HG03039 (cell line): ENCODE data around the gene DTL.

ENCODE experiments used
- ATAC-seq: cut with Tn5 transposase; IDR thresholded peaks from one replicate; pipeline ENCODE4 v1.9.1; 2021; ENCODE audit warnings: mild to moderate bottlenecking, moderate library complexity; ENCODE audit not compliant: unreplicated experiment

Gene DTL

DNA sequence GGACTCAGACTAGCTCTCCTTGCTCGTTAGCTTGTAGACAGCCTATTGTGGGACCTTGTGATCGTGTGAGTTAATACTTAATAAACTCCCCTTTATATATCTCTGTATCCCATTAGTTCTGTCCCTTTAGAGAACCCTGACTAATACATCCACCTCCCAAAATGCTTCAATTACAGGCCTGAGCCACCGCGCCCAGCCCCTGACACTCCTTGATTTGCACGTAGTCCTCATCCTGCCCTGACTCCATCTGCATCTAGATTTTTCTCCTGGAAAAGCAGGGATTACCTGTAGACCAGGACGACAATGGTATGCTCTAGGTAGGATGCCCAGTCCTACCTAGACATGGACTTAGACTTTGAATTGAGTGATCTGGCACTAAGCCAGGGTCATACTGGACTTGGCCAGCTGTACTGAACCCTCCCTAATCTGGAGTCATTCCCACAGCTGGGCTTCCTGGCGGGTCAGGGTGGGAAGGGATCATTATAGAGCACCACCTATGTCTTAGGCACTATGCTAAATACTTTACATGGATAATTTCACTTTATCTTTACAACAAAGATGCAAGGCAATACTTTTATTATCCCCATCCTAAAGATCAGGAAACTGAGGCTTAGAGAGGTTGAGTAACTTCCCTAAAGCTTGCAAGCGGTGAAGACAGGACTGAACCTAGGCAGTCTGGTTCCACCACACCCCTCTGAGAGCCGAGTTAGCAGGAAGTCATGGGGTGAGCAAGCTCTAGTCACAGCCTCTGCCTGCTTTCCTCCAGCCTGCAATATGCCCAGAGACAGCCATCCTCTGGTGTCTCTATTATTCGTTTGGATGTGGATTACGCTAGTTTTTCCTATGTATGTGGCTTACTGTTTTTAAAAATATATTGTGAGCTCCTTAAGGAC, 89.4 kb downstream of the DTL start:
- ATAC-seq = no peak

DNA sequence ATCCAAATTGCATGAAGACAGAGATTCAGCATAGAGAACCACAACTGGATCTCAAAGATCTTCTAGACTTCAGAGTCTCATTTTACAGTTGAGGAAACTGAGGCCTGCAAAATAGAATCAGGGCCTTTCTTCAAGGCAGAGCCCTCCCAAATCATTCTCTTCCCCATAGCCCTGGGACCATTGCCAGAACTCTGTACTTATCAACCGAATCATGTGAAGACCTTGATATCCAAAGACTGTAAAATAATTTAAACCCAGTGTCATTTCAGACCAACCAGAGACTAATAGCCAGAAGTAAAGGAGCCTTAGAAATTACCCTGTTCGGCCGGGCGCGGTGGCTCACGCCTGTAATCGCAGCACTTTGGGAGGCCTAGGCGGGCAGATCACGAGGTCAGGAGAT, 90.1 kb downstream of the DTL start:
- no peak for ATAC-seq

DNA sequence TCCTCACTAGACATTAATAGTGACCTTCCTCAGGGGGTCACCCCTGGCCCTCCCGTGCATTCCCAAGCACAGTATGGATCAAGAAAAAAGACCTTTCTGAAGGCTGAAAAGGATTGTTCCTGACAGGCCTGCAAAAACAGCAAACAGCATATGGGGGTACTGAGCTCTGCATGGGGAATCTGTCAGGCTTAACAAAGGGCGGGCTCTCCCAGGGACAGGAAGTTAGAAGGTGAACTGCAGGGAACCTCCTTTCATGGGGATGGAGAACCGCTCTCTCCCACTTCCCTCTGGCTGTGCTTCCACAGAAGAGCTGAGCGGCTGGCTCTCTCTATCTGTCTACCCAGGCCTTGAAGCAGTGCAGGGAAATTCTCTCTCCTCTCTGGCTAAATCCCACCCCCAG, 91.7 kb downstream of the DTL start:
- ATAC-seq = no peak

DNA sequence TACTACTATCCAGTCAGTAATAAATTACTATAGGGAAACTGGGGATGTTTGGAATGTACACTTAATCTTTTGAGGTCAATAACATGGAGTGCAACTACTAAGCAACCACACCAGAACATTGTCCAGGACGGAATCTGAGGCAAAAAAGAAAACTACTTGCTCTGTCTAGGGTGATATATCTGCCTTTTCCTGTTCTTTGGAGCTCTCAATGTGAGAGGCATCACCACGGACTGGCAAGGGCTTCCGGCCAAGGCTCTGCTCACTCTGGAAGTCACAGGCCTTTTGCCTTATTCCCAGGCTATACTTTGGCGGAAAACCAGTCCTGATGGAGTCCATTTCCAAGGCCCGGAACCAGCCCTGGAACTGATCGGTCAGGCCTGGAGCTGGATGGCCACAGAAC, 94.2 kb downstream of the DTL start:
- ATAC-seq = no peak

DNA sequence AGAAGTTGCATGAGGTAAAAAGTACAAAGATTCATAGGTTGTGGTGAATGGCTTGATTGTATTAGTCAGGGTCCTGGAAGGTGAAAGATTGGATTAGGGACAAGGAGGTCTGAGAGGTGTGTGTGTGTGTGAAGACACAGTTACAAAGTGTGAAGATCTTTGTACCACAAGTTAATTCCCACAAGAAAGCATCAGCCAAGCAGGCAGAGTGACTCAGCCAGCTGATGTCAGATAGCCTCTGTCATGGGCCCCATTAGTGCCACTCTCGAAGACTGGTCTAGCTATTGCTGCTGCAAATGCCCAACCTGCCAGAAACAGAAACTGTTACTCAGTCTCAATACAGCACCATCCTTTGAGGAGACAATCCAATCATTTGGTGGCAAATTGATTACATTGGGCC, 96.5 kb downstream of the DTL start:
- no peak for ATAC-seq

DNA sequence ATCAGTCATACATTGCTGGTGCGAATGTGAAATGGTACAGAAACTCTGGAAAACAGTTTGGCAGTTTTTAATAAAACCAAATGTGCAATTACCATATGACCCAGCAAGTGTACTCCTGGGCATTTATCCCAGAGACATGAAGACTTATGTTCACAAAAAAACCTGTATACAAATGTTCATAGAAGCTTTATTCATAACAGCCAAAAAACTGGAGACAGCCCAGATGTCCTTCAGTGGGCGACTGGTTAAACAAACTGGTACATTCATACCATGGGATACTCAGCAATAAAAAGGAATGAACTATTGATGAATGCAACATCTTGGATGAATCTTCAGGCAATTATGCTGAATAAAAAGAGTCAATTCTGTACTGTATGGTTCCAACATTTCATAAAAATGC, 97.8 kb downstream of the DTL start:
- ATAC-seq = no peak

DNA sequence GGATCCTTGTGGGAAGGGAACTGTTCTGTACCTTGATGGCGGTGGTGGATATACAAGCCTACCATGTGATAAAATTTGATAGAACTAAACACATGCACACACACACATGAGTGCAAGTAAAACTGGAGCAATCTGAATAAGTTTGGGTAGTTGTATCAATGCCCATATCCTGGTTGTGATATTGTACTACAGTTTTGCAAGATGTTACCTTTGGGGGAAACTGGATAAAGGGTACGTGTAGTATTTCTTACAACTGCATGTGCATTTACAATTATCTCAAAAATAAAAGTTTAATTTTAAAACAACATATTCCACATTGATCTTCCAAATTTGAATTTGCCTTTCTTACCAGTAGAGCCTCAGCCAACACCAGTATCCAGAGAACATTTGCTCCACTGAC, 99.6 kb downstream of the DTL start:
- no peak for ATAC-seq

DNA sequence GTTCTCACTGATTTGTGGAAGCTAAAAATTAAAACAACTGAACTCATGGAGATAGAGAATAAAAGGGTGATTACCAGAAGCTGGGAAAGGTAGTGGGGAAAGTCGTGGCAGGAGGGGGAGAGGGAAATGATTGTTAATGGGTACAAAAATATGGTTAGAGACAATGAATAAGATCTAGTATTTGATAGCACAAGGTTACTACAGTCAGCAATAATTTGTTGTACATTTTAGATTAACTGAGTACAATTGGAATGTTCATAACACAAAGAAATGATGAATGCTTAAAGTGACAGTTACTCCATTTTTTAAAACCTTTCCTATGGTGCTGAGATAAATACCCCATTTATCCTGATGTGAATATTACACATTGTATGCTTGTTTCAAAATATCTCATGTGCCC, 102.3 kb downstream of the DTL start:
- ATAC-seq = no peak

DNA sequence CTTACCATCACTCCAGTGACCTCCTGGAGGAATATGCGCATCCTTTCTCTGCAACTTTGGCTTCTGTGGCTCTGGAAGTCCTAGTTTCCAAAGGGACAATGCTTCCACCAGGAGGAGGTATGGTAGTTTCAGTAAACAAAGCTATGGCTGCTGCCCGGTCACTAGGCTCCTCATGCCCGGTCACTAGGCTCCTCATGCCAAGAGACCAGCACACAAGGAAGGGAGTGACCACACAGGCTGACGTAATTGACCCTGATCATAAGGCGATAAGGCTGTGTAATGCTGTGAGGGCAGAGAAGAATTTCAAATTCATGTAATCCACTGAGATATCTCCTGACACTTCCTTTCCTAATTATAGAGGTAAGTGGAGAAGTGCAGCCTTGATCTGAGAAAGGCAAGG, 102.9 kb downstream of the DTL start:
- no peak for ATAC-seq

DNA sequence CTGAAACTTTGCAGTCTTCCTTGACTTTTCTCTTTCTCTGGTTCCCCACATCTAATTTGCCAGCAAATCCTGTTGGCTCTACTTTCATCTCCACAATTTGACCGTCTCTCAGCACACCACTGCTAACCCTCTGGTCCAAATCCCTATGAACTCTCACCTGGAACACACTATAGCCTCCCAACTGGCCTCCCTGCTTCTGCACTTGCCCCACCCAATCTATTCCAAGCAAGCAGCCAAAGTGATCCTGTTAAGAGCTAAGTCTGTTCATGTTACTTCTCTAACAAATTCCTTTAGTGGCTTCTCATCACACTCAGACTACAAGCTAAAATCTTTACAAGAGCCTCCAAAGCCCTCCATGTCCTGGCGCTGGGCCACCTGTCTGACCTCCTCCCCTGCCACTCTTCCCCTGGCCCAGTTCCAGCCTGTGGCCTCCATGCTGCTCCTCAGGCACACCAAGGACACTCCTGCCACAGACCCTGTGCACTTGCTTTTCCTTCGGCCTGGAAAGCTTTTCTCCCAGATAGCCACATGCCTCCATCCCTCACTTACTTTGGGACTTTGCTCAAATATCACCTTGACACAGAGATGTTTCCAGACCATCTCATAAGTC, 104.1 kb downstream of the DTL start:
- no peak for ATAC-seq

DNA sequence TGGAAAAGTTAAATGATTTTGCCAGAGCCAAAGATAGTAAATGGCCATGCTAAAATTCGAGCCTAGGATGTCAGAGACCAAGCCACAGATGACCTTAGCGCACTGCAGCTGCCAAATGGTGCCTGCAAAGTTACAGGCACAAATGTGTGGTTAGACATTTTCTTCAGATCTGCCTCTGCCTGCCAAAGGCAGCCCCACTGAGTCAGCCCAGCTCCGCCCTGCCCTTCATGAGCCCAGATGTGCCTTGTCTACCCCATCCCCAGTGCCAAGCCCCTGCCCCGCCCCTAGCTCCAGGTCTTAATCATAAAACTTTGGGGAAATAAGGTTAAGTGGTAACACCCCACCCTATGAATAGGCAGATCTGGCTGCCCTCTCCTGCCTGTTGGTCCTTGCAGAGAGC, 105.9 kb downstream of the DTL start:
- ATAC-seq = no peak

DNA sequence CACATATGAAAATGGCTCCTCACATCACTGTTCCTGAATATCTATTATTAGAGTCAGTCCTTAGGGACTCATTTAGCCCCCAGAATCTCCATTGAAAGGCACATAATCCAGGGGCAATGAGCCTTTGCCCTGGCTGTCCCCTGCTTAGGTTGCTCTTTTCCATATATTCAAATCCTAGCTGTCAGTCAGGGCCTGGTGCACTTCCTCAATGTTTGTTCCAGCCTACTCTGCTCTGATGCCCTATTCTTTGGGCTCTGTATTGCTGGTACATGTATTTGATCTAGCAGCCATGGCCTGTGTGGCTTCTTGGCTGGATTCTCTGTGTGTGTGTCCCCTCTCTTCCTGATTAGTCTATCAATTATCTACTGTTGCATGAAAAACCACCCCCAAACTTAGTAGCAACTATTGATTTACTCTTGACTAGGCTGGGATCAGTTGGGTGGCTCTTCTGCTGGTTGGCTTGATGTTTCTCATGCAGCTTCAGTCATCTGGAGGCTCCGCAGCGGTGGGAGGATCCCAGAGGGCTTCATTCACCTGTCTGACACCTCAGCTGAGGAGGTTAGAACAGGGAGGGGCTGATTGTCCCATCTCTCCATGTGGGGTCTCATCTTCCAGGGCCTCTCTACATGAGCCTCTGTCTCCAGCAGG, 107.5 kb downstream of the DTL start:
- ATAC-seq = no peak

DNA sequence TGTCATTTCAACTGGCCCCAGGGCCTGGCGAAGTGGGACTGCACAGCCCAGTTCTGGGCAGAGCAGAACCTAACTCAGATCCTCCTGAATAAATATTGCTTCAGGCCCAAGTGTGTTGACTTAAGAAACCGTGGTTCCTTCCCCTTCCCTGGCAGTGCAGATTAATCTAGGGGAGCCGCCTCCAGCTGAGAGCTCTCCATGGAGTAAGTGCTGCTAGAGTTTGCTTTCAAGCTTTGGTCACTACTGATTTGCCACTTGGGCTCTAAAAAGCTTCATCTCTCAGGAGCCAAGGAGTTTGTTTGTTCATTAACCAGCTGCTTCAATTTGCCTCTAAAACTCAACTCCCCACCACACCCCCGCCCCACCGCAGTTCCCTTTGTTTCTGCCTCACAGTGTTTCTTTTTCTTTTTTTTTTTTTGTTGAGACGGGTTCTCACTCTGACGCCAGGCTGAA, 112.1 kb downstream of the DTL start:
- no peak for ATAC-seq

DNA sequence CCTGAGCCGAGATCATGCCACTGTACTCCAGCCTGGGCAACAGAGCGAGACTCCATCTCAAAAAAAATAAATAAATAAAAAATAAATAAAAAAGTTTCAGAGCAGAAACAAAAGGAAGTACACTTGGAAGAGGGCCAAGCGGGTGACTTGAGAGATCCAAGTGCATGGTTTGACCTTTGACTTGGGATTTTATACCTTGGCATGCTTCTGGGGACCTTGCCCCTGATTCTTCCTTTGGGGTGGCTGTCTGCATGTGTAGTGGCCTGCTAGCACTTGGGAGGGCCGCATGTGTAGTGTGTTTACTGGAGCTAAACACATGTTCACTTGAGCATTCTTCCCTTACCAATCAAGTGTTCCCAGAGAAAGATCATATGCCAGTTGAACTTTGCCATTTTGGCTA, 114.0 kb downstream of the DTL start:
- ATAC-seq = no peak

DNA sequence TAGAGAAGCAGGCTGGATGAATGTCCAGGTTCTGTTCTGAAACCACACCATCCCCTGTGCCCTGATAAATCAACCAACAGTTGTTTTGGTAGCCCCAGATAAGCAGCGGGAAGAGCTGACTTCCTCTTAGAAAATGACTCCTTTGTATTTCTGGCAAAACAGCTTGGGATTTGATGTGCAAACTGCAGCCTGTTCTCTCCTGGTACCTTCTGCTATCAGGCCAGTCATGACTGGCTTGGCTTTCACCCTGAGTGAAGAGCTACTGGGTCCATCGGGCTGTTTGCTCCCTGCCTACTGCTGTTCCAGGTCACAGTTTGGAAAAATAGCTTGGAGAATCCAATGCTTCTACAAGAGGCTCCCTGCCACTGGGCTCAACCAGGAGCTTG, 116.8 kb downstream of the DTL start:
- no peak for ATAC-seq

DNA sequence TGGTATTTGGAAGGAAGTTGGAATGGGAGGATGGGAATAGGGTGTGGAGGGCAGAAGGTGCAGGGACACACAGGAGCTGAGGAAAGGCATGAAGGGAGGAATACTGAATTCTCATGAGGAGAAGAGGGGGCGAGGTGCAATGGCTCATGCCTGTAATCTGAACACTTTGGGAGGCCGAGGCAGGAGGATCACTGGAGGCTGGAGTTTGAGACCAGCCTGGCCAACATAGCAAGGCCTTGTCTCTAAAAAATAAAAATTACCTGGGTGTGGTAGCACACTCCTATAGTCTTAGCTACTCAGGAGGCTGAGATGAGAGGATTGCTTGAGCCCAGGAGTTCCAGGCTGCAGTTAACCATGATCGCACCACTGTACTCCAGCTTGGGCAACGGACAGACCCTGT, 117.3 kb downstream of the DTL start:
- ATAC-seq = no peak

DNA sequence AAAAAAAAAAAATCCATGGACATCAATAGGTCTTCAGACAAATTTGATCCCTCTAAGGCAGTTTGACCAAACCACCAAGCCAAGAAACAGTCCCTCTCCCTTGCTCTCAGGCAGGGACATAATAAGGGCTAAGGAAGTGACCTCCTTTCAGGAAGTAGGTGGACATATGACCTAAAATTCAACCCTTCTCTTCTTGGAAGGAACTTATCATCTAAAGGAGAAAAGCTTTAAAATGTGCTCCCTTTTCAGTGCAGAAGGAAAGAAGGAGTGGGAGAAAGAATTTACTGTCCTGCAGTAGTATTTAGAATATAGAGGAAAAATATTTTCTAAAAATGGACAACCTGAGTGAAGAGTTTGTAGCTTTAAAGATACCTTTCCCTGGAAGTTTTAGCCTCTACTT, 118.1 kb downstream of the DTL start:
- ATAC-seq = no peak
